ENCODE measurements around the gene ITPRIPL2.

Gene ITPRIPL2

GRCh38 chr16:19123535-19124178 lies 9.9 kb downstream of the ITPRIPL2 start:
- no peak for DNase-seq

DNA sequence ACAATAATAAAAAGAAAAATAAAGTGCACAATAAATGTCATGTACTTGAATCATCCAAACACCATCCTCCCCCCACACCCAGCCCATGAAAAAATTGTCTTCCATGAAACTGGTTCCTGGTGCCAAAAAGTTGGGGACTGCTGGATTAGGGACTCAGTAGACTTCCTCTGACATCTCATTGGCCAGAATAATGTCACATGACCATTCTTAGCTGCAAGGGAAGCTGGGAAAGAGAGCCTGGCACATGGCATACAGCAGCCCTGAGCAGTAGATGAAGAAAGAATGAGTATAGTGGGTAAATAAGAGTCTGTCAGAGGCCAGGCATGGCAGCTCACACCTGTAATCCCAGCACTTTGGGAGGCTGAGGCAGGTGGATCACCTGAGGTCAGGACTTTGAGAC lies 12.5 kb downstream of the ITPRIPL2 start:
- no peak for DNase-seq

DNA sequence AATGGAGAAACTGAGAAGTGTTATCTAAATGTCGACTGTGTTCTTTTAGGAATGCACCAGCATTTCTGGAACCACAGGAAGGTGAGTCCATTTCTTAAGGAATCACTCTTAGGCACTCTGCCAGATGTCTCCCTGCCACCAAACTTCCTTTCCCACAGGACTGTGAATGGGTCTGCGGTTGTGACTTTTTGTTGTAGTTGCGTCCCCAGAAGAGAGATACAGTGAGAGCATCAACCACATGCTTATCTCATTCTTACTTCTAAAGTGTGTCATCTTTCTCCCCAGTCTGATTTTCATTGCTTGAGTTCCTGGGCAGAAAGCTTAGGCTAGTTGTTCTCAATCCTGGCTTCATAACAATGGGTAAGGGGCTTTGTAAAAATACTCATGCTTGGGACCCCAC lies 13.4 kb downstream of the ITPRIPL2 start:
- DNase-seq, result no peak

GRCh38 chr16:19127674-19128131 lies 13.9 kb downstream of the ITPRIPL2 start:
- DNase-seq, result no peak

GRCh38 chr16:19128454-19129200 lies 14.9 kb downstream of the ITPRIPL2 start:
- DNase-seq, result no peak

DNA sequence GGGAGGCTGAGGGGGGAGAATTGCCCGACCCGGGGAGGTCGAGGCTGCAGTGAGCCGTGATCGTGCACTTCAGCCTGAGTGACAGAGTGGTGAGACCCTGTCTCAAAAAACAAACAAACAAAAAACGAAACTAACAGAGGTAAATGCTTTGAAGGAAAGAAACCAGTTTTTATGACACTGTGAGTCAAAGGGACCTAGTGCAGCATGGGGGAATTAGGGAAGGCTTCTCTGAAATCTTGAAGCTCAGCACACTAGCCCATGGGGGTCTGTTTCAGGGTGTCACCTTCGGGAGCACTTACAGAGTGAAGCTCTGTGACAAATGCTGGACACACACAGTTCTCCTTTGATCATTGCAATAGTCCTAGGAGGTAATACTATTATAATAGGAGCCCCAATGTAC lies 16.6 kb downstream of the ITPRIPL2 start:
- no peak for DNase-seq

DNA sequence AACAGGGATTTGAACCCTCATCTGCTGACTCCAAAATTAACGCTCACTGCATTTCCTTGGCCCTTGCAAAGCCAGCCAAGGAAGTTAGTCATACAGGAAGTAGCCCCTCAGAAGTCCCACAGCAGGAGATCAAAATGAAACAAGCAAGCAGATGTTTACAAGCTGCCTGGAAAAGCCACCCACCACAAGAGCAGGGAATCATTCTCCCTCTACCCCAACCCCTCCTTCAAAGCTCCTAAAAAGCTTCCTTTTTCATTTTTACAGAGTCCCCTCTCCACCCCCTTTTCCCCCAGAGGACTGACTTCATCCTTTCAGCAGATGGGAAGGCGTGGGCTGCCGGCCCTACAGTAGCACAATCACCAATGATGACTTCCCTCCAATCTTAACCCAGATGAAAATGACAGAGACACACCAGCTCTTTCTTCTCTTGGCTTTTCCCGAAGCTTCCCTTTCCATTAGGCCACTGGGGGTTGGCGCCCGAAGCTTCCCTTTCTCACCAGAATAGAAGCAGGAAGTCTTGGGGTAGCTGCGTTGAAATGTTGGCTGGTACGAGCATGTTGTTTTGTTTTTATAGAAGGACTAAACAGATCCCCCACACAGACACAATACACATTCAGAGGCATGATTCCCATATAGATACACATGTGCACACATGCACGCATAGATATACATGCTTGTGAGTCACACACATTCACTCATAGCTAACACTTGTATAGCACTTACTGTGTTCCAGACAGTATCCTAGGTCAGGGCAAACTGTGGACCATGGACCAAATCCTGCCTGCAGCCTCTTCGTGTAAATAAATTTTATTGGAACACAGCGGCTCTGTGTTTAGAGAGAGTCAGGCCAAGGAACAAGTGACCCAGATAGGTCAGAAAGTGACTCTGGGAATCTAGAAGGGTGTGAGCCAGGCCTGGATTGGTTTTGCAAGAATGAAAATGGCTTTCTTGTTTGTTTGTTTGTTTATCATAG lies 17.4 kb downstream of the ITPRIPL2 start:
- no peak for DNase-seq

GRCh38 chr16:19131825-19132218 lies 18.1 kb downstream of the ITPRIPL2 start:
- DNase-seq, result no peak

DNA sequence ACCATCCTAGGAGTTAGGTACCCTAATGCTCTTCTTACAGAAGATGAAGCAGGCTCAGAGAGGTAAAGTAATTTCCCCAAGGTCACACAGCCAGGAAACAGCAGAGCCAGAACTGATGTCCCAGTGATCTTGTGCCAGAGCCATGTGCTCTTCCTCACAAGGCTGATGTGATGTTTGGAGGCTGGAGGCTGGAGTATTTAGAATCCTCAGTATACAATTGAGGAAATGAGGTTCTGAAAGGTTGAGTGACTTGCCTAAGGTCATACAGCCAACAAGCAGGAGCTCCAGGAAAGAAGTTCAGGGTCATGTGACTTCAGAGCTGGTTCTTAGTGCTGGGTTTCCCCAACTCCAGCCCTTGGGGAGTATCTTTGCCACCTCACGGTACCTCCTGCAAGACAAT lies 18.5 kb downstream of the ITPRIPL2 start:
- DNase-seq, result no peak

GRCh38 chr16:19132898-19133297 lies 19.1 kb downstream of the ITPRIPL2 start:
- no peak for DNase-seq

DNA sequence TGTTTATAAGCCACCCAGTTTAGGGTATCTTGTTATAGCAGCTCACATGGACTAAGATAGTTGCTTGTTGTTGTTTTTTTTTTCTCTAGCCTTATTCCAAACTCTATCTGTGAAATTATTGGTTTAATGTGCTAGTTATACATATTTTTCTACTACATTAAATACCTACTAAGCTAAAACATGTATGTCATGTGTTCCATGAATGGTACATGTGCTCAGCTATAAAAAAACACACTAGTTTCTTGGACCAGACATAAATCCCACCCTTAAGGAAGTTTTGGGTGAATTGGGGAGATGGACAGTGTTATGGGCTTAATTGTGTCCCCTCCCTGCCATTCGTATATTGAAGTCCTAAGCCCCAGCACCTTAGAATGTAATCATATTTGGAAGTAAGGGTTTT lies 19.8 kb downstream of the ITPRIPL2 start:
- no peak for DNase-seq

GRCh38 chr16:19135201-19135842 lies 21.6 kb downstream of the ITPRIPL2 start:
- no peak for DNase-seq

DNA sequence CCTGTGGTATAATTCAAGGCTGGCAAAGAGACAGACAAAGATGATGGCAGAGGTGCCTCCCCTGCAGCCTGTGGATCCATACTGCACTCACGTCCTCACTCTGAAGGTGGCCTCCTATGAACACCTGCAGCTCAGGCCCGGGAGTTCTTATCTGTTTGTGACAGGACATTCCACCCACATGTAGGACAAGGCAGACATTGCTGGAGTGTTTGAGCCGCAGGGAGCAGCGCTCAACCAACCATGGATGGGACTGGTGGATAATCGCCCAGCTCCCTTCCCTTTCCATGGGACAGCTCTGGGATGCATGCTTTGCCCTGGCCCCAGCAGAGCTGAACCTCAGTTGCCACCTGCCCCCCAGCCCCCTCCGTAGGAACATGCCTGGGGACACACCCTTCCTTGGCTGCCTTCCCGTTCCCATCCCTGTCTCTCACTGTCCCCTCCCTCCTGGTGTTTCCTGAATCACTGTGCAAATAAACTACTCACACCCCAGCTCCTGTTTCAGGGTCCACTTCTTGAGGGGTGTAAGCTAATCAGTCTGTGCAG lies 22.2 kb downstream of the ITPRIPL2 start:
- DNase-seq, result no peak

- DNase-seq, result no peak
Measured at GRCh38 chr16:19136549-19137196, 22.9 kb downstream of the ITPRIPL2 start.

GRCh38 chr16:19137201-19138128 lies 23.7 kb downstream of the ITPRIPL2 start:
- DNase-seq, result no peak

DNA sequence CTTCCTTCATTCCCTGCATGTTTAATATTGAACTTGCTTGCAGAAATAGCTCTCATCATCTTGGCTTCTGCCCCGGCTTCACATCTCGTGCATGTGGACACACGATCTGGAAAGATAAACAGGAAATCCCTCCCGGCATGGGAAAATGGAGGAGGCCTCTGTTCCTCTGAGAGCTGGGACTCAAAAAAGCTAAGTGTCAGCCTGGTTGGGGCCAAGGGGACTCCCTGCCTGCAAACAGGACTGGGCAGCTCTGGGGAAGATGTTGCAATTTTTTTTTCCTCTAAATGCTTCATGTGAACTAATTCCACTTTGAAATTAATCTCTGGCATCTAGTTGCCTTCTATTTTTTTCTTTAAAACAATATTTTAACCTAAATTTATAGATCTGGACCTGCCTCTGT lies 24.8 kb downstream of the ITPRIPL2 start:
- no peak for DNase-seq

- DNase-seq, result no peak
Measured at GRCh38 chr16:19139436-19140091, 25.8 kb downstream of the ITPRIPL2 start.

DNA sequence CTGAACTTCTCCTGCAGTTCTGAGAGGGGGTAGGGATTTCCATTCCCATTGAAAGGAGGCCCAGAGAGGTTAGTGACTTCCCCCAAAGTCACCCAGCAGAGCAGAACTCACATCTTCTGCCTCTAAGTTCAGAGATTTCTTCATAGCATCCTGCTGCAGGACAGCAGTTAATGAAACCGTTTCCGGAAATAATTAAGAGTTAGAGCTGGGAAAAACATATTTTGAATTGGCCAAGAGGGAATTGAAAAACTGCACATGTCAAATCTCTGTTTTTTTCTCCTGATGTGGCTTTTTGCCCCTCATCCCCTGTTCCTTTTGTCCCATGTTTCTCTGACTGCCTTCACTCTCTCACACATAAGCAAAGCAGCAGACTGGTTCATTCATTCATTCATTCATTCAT lies 26.6 kb downstream of the ITPRIPL2 start:
- no peak for DNase-seq

DNA sequence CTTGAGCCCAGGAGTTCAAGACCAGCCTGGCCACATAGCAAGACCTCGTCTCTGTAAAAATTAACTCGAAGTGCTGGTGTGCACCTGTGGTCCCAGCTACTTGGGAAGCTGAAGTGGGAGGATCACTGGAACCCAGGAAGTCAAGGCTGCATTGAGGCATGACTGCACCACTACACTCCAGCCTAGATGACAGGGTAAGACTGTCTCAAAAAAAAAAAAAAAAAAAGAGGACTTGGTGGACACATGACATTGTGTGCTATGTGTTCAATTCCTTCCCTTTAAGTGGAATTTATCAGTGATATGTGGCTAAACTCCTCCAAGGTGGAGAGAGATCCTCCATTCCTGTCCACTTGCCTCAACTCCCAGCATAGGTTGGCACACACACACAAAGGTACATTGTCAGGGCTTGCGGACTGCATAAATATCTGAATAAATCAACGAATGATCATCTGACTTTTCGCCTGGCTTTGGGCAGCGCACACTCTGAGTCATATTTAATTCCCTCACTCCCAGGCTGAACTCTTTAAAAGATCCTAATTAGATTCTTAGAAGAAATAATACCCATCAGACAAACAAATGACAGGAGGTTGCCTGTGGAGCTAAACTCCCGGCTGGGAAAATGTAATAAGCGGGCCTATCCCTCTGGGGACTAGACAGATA lies 29.3 kb downstream of the ITPRIPL2 start:
- DNase-seq, result no peak

DNA sequence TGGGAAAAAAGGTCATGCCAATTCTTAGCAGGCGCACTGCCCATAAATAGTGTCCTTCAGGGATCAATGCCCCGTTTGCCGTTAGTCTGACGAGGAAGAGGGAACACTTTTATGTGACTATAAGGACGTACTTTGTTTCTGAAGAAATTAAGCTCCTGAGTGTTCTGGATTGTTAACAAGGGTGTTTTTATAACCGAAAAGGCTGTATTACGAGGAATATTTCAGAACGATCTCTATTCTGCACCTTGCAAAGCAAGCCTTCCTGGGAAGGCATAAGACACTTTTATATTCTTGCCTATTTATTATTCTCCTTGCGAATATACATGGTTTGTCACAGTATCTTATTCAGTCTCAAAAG lies 29.8 kb downstream of the ITPRIPL2 start:
- no peak for DNase-seq
